Epithelial cell of proximal tubule (primary cell): Measurements from ENCODE around the gene CCL5. TPM values are rescaled to one million over a fixed set of nuclear protein-coding genes. Genes with fewer than 3 reads are reported as not detected.

Source experiments
- DNase-seq: peaks from one replicate; pipeline ENCODE4 v3.0.0-alpha.2; 2011; ENCODE audit warnings: low read depth
- H3K4me3 ChIP-seq: 2 replicates; pipeline ENCODE4 v1.5.1; 2011; ENCODE audit warnings: low read depth, mild to moderate bottlenecking, low read length
- total RNA-seq: library from RNA; depleted of rRNA; stranded (reverse); fragments of >200 nt; gene quantifications from 2 replicates; pipeline ENCODE4 v1.2.3, GENCODE V29; 2015
- TF ChIP-seq, protein P1 (sequence below): conservative IDR thresholded peaks from 2 replicates; pipeline ENCODE4 v1.5.1; 2012; ENCODE audit warnings: low read depth, mild to moderate bottlenecking, low read length

Gene CCL5
- total RNA-seq, 1 donor from 2014 or later = not detected

DNA sequence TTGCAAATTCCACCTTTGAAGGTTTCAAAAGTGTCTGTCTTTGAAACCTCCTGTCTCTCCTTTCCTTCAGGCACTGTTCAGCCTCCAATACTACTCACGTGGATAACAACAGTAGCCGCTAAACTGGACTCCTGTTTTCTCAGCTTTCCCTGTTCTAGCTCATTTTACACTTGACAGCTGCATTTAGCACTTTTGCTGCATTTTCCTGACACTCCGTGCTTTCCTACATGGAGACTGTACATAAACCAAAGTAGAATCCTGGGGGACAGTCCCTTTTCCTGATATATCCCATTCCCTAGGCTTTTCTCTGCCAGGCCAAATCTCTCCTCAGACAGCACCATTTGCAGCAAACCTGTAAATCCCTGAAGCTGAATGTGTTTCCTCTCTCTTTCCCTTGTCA, 3.6 kb downstream of the CCL5 start:
- TF ChIP-seq, protein P1, sequence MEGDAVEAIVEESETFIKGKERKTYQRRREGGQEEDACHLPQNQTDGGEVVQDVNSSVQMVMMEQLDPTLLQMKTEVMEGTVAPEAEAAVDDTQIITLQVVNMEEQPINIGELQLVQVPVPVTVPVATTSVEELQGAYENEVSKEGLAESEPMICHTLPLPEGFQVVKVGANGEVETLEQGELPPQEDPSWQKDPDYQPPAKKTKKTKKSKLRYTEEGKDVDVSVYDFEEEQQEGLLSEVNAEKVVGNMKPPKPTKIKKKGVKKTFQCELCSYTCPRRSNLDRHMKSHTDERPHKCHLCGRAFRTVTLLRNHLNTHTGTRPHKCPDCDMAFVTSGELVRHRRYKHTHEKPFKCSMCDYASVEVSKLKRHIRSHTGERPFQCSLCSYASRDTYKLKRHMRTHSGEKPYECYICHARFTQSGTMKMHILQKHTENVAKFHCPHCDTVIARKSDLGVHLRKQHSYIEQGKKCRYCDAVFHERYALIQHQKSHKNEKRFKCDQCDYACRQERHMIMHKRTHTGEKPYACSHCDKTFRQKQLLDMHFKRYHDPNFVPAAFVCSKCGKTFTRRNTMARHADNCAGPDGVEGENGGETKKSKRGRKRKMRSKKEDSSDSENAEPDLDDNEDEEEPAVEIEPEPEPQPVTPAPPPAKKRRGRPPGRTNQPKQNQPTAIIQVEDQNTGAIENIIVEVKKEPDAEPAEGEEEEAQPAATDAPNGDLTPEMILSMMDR = no peak
- H3K4me3 ChIP-seq = no peak overlapping the region
- DNase-seq = no peak

DNA sequence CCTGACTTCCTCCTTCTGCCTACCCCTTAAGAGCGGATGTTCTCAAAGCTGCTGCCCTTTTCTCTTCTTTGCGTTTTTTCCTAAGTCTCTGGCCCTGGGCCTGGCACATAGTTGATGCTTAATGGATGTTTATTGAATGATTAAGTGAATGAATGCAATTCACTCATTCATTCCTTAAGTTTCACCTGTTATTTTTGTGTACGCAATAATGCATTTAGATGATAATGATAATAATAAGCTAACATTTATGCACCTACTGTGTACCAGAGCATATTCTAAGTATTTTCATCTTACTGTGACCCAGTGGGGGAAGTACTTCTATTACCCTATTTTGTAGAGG, 4.4 kb downstream of the CCL5 start:
- DNase-seq = no peak
- TF ChIP-seq, protein P1 = no peak
- no peak overlapping the region for H3K4me3 ChIP-seq

DNA sequence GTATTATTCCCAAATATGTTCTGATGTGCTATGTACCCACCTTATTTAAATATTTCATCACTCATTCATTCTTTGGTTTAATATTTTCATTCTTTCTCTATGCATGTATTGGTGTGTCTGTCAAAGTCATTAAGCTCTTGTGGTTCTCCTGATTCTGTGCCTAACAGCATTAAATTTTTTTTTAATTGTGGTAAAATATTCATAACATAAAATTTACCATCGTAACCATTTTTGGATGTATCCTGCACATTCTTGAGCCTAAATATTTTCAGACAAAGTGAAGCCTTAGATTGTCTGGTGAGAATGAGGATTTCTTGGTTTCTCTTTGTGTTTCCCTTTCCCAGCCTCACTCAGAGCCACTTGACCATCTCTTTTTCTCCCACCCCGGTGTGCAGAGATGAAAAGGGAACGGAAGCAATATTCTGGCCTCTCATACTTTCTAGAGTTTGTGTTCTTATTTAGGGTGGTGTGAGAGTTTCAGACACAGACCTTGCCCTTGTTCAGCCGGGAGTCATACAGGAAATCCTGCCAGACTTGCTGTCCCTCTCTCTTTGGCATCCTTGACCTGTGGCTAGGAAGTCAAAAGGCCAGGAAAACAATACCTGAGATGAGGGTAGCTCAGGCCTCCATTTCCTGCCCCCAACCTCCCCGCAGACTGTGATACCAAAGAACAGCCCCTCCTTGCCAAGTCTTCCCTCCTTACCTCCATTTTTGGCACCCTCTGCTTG, 4.9 kb downstream of the CCL5 start:
- no peak overlapping the region for H3K4me3 ChIP-seq
- TF ChIP-seq, protein P1 = no peak
- DNase-seq = no peak

DNA sequence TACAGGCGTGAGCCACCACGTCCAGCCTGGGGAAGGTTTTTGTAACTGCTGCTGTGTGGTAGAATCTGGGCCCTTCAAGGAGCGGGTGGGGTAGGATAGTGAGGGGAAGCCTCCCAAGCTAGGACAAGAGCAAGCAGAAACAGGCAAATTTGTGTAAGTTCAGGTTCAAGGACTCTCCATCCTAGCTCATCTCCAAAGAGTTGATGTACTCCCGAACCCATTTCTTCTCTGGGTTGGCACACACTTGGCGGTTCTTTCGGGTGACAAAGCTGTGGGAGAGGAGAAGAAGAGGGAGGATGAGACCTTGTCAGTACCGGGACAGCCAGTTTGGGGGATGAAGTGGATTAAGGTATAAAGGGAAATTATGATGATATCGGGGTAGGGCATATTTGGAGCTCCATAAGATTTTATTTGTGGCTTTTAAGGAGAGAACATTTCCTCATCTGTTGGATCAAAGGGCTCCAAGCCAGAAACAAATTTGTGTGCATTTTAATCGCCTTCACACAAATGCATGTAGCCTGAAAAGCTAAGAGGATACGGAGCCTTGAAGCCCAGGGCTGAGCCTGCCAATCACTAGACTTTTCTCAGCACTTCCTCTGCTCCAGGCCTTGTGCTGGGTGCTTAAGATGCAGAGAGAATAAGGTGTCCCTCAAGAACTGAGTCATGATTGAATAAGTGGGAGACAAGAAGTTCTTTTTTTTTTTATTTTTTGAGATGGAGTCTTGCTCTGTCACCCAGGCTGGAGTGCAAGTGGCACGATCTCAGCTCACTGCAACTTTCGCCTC, 7.8 kb downstream of the CCL5 start:
- TF ChIP-seq, protein P1 = no peak
- no peak overlapping the region for H3K4me3 ChIP-seq
- DNase-seq = no peak

DNA sequence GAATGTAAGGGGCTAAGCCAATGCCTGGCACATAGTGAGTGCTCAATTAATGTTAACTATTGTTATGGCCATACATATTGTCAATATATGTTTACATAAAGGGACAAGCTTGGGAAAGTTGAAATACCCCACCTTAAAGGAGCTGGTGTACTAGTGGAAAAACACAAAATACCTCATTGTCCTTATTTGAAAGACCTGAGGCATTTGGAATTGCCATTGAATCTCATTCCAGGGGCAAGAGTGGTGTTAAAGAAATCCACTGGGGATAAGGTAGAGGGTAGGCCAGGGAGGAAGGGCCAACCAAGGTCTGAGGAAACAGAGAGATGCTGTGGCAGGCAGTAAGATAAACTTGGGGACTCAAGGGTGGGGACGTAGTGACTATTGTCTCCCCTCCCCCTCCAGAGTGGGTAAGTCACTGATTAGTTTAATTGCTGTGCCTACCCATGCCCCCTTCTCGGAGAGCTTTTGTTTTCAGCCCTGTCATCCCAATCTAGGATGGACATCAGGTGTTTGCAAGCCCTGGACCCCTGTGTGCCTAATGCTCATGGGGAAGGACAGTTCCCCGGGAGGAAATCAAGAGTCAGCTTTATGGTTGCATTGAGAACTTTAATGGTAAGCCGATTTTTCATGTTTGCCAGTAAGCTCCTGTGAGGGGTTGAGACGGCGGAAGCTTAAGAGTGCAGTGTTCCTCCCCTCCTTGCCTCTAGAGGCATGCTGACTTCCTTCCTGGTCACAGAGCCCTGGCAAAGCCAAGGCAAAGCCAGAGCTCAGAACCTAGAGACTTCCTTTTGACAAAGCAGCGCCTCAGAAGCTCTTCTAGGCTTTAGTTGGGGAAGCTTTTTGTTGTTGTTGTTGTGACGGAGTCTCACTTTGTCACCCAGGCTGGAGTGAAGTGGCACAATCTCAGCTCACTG, 9.0 kb downstream of the CCL5 start:
- TF ChIP-seq, protein P1 = no peak
- DNase-seq = no peak
- H3K4me3 ChIP-seq = no peak overlapping the region

DNA sequence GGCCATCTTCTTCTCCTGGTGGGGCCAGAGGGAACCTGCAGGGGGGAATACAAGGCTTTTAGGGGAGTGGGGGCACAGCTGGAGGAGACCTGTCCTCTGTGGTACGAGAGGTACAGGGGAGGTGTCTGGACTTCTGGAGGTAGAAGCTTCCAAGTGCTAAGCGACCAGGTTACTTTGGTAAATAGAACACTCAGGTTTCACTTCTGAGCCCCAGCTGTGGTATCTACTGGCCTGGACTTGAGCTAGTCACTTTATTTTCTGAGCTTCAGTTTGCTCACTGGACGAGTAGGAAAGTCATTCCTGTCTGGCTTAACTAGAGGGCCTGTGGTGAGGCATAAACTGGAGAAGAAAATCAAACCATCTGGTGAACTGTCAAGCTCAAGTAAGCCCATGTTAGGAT, 11.4 kb downstream of the CCL5 start, which contains the start of gene HEATR9:
TSS of gene HEATR9 (minus strand) at position 155 of the 400 bp plus-strand sequence. CDS start at position 6, 149 bp downstream.
- TF ChIP-seq, protein P1 = no peak
- DNase-seq = no peak
- no peak within 1 kb of the TSS for H3K4me3 ChIP-seq
